Cardiac muscle cell (in vitro differentiated cells and primary cell): Measurements from ENCODE around the gene CRYBG1. TPM values are rescaled to one million over a fixed set of nuclear protein-coding genes. Genes with fewer than 3 reads are reported as not detected.

Source experiments
- DNase-seq, 2 donors: peaks; one replicate each; pipeline versions ENCODE4 v3.0.0 to v3.0.0-alpha.2; 2010 to 2017; ENCODE audit warnings: low read depth in 1 of 2, low spot score in 1 of 2
- H3K27ac ChIP-seq: fragments of 200-600 bp; sonication (generic); 2 replicates; pipeline ENCODE4 v1.5.1; 2016
- H3K27me3 ChIP-seq: fragments of 200-600 bp; sonication (generic); 2 replicates; pipeline ENCODE4 v1.6.0; 2016; ENCODE audit warnings: control low read depth
- H3K36me3 ChIP-seq: fragments of 200-600 bp; sonication (generic); 2 replicates; pipeline ENCODE4 v1.5.1; 2016; ENCODE audit warnings: control low read depth
- H3K4me1 ChIP-seq: fragments of 200-600 bp; sonication (generic); 2 replicates; pipeline ENCODE4 v1.8.1; 2017; ENCODE audit warnings: low read depth, mild to moderate bottlenecking, mixed run types
- H3K4me3 ChIP-seq: fragments of 200-600 bp; sonication (generic); 2 replicates; pipeline ENCODE4 v1.5.1; 2016; ENCODE audit warnings: mild to moderate bottlenecking
- H3K9me3 ChIP-seq: fragments of 200-600 bp; sonication (generic); 2 replicates; pipeline ENCODE4 v1.5.1; 2017; ENCODE audit warnings: low read depth, mild to moderate bottlenecking, control low read depth
- polyA plus RNA-seq: library from polyadenylated mRNA; unstranded; fragments of >200 nt; fragmentation: Nextera tagmentation; extraction: Ambion mirVana; gene quantifications from 2 replicates; pipeline ENCODE4 v1.2.1, GENCODE V29; 2016
- total RNA-seq: library from RNA; depleted of rRNA; stranded (reverse); fragments of >200 nt; gene quantifications from 2 replicates; pipeline ENCODE4 v1.2.3, GENCODE V29; 2016
- TF ChIP-seq, protein P1 (sequence below): IDR thresholded peaks from 2 replicates; pipeline ENCODE4 v1.5.1; 2012; ENCODE audit warnings: low read depth, mild to moderate bottlenecking, low read length

Gene CRYBG1
- total and polyA plus RNA-seq, 2 experiments from 2014 or later: 0.22 TPM; not detected in 1

- Histone ChIP-seq H3K4me3 (no peak overlapping the region), H3K27me3 (no peaks in the 10 kb centered on the region), H3K9me3 (no peaks in the 10 kb centered on the region), H3K36me3 (no peaks in the 10 kb centered on the region), H3K27ac (no peak overlapping the region), H3K4me1 (no peaks in the 10 kb centered on the region)
- DNase-seq: no peak
- TF ChIP-seq, protein P1, sequence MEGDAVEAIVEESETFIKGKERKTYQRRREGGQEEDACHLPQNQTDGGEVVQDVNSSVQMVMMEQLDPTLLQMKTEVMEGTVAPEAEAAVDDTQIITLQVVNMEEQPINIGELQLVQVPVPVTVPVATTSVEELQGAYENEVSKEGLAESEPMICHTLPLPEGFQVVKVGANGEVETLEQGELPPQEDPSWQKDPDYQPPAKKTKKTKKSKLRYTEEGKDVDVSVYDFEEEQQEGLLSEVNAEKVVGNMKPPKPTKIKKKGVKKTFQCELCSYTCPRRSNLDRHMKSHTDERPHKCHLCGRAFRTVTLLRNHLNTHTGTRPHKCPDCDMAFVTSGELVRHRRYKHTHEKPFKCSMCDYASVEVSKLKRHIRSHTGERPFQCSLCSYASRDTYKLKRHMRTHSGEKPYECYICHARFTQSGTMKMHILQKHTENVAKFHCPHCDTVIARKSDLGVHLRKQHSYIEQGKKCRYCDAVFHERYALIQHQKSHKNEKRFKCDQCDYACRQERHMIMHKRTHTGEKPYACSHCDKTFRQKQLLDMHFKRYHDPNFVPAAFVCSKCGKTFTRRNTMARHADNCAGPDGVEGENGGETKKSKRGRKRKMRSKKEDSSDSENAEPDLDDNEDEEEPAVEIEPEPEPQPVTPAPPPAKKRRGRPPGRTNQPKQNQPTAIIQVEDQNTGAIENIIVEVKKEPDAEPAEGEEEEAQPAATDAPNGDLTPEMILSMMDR: no peak
Observed at GRCh38 chr6:106415921-106416320, 55.4 kb downstream of the CRYBG1 start.

- no peaks in the 10 kb centered on the region for H3K36me3 ChIP-seq
- no peak overlapping the region for H3K27ac ChIP-seq
- no peak for DNase-seq
- no peak overlapping the region for H3K4me3 ChIP-seq
- TF ChIP-seq, protein P1: no peak
- no peaks in the 10 kb centered on the region for H3K9me3 ChIP-seq
- no peaks in the 10 kb centered on the region for H3K4me1 ChIP-seq
- H3K27me3 ChIP-seq: no peaks in the 10 kb centered on the region
Observed at GRCh38 chr6:106417572-106418147, 57.1 kb downstream of the CRYBG1 start.

DNA sequence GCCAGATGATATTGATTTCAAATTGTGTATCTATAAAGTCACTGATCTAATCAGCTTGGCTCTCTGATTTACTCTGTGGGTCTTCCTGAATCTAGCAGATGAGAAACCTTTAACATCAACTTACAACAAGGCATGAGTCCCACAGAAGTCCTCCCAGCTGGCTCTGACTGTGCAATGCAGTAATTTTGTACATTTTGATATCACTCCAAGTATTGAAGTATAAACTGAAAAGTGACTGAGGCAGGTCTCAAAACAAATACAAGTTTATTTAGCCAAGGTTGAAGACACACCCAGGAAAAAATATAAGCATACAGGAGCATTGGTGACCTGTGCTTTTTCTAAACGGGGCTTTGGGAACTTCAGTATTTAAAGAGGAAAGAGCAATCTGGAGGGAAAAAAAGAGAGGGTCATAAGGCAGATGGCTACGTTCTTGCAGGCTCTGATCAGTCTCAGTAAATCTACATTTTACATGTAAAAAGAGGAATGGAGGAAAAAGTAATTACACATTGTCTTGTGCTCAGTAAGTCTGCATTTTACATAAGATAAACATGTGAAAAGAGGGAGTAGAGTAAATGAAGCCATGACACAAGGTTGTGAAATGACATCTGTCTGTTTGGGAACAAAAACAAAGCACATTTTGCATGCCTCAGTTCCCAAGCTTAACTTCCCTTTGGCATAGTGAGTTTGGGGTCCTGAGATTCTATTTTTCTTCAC, 59.5 kb downstream of the CRYBG1 start:
- Histone ChIP-seq H3K27ac (no peak overlapping the region), H3K9me3 (no peaks in the 10 kb centered on the region), H3K36me3 (no peaks in the 10 kb centered on the region), H3K4me3 (no peak overlapping the region), H3K27me3 (no peaks in the 10 kb centered on the region), H3K4me1 (no peaks in the 10 kb centered on the region)
- TF ChIP-seq, protein P1: no peak
- DNase-seq: no peak

DNA sequence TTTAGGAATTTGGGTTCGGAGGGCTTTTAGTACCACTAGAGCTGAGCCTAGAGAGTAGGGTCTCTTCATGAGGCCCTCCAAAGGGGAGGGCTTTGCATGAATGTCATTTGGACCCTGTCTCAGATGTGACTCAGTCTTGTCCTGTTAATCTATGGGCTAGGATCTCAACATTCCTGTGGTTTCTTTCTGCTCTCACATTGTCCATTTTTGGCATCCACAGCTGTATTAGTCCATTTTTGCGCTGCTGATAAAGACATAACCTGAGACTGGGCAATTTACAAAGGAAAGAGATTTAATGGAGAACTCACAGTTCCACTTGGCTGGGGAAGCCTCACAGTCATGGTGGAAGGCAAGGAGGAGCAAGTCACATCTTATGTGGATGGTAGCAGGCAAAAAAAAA, 61.0 kb downstream of the CRYBG1 start:
- Histone ChIP-seq H3K36me3 (no peaks in the 10 kb centered on the region), H3K4me3 (no peak overlapping the region), H3K27me3 (no peaks in the 10 kb centered on the region), H3K9me3 (no peaks in the 10 kb centered on the region), H3K4me1 (no peaks in the 10 kb centered on the region), H3K27ac (no peak overlapping the region)
- TF ChIP-seq, protein P1: no peak
- peak in 1 of 2 donors; percentile 29 for DNase-seq

DNA sequence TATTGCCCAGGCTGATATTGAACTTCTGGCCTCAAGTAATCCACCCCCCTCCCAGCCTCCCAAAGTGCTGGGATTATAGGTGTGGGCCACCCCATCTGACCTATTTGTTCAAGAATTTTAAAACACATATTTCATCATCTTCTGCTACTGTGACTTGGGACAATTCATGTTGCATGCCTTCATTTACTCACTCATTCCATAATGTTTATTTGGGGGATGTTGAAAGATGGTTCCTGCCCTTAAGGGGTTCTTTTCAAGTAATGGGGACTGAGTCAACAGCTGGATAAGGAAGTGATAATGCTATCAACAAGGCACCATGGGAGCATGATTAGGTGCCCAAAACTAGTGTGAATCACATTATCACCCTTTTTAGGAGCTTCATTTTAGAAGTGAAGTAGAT, 62.0 kb downstream of the CRYBG1 start:
- no peaks in the 10 kb centered on the region for H3K36me3 ChIP-seq

More for the DNA sequence above, 62.0 kb downstream of the CRYBG1 start:
- no peak for DNase-seq
- no peak overlapping the region for H3K27ac ChIP-seq
- no peak overlapping the region for H3K4me3 ChIP-seq
- H3K9me3 ChIP-seq: no peaks in the 10 kb centered on the region
- H3K27me3 ChIP-seq: no peaks in the 10 kb centered on the region
- no peaks in the 10 kb centered on the region for H3K4me1 ChIP-seq
- TF ChIP-seq, protein P1: no peak
